Hematopoietic multipotent progenitor cell (in vitro differentiated cells): Measurements from ENCODE around the gene NPC1. TPM values are rescaled to one million over a fixed set of nuclear protein-coding genes. Genes with fewer than 3 reads are reported as not detected.
A peak's percentile ranks its signal among the peaks of the same experiment; 100 is the strongest.

Source experiments
- DNase-seq, 3 donors: peaks; one replicate each; pipeline ENCODE4 v3.0.0-alpha.2; 2011 to 2015; ENCODE audit warnings: low read depth in 2 of 3, low spot score in 2 of 3
- total RNA-seq: library from RNA; depleted of rRNA; stranded (reverse); fragments of >200 nt; gene quantifications from one replicate; pipeline ENCODE4 v1.2.3, GENCODE V29; 2012

The NPC1 gene
- total RNA-seq, 1 donor, result 20.5 TPM

- no peak for DNase-seq
Measured at GRCh38 chr18:23612434-23613090, 26.3 kb upstream of the NPC1 start.

GRCh38 chr18:23609390-23610023, 23.2 kb upstream of the NPC1 start:
- DNase-seq, result no peak

GRCh38 chr18:23608211-23608610, 21.9 kb upstream of the NPC1 start:
- no peak for DNase-seq

DNA sequence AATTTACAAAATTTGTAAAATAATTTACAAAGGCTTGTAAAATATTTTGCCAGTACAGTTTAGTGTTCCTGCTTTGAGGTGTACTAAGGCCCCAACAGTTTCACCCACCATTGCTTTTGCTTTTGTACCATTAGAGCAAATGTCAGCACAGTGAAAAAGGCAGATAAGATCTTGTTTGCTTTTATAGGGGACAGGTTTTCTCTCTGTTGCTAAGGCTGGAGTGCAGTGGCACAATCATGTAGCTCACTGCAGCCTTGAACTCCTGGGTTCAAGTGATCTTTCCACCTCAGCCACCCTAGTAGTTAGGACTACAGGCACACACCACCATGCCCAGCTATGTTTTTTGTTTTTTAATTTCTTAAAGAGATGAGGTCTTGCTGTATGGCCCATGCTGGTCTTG, 19.6 kb upstream of the NPC1 start:
- no peak for DNase-seq

GRCh38 chr18:23599809-23600208, 13.5 kb upstream of the NPC1 start:
- no peak for DNase-seq

DNA sequence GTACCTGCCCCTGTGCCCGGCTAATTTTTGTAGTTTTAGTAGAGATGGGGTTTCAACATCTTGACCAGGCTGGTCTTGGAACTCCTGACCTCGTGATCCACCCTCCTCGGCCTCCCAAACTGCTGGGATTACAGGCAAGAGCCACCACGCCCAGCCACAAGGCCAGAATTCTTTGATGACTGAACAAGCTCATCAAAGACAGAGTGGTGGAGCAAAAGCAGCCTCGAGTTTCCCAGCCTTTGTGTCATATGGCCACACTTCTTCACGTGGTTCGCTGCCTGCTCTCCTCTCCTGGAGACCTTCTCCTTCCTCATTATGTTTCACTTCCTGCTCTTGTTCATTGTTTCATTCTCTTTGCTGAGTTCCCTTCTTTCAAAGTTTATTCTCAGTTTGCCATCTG, 9.9 kb upstream of the NPC1 start:
- no peak for DNase-seq

DNA sequence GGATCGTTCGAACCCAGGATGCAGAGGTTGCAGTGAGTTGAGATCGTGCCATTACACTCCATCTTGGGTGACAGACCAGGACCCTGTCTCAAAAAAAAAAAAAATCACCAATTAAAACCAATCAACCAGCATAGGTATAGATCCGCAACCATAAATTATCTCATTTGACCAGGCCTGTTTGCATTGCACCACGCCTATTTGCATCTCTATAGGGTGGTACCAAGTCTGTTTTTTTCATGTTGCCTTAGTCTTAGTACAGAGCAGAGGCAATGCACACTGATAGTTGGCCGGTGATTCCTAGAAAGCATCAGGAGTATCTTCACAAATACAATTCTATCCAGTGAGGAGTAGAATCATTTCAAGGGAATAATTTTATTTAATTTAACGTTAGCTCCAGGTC, 9.3 kb upstream of the NPC1 start:
- DNase-seq, result no peak

- no peak for DNase-seq
Measured at GRCh38 chr18:23593720-23594119, 7.4 kb upstream of the NPC1 start.

DNA sequence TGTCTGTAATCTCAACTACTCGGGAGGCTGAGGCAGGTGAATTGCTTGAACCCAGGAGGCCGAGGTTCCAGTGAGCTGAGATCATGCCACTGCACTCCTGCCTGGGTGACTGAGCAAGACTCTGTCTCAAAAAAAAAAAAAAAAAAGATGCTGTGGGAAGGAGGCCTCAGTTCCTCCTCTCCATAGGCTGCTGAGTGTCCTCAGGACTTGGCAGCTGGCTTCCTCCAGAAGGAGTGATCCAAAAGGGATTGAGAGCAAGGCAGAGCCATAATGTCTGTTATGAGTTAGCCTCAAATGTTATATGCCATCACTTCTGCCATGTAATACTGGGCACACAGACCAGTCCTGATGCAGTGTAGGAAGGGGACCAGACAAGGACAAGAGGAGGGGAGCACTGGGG, 6.6 kb upstream of the NPC1 start:
- DNase-seq, result no peak

- no peak for DNase-seq
Measured at GRCh38 chr18:23591011-23591410, 4.7 kb upstream of the NPC1 start.

DNA sequence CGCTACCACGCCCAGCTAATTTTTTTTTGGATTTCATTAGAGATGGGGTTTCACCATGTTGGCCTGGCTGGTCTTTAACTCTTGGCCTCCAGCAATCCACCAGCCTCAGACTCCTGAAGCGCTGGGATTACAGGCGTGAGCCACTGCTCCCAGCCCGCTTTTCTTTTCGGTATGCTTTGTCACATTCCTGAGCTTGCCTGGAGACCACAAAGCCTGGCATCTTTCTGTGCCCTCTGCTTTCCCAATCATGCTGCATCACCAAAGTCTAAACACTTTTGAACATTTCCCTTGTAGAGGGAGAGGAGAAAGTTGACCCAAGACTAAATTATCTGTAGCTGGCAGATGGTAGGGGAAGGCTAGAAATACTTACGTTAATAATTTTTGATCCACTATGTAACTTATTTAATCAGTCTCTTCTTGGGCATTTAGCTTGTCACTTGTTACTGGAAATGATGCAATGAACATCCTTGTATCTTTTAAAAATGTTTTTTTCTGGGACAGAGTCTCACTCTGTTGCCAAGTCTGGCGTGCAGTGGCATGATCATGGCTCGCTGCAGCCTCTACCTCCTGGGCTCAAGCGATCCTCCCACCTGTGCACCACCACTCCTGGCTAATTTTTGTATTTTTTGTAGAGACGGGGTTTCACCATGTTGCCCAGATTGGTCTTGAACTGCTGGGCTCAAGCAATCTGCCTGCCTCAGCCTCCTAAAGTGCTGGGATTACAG, 2.7 kb upstream of the NPC1 start:
- no peak for DNase-seq

DNA sequence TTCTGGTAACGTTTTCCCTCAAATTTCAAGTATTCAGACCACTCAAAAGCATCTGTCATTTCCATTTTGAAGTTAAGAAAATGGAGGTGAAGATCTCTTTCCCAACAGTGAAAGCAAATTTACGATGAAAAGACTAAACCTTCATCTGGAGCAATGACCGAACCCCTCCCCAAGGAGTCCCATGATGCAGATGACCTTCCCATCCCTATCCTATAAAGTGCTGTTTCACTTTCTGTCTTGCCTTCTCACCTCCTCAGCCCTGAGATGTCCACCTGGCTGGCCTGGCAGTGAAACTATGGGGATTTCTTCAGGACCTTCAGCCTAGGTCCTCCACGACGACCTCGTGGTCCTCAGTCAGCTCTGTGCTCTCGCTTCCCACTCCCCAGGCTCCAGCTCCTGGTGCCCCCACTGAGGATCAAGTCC, 925 bp upstream of the NPC1 start:
- no peak for DNase-seq

DNA sequence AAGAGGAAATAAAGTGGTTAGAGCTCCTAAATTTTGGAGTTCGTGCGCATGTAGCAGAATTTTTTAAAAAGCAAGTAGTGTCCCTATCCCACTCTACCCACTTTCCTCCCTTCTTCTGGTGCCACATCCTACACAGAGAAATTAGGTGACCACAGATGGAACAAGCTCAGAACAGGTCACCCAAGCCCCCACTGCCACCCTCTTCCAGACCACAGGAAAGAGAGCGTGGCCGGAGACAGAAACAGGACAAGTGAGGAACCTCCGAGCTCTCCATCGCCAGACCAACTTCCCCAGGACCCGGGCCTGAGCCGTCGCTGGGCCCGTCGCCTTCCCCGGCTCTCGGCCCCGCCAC, 433 bp downstream of the NPC1 start:
- peak in 1 of 3 donors; percentile 17 for DNase-seq

GRCh38 chr18:23585007-23585871, 1.1 kb downstream of the NPC1 start:
- DNase-seq, result peak in 2 of 3 donors; percentile 28 to 53

GRCh38 chr18:23584019-23584983, 2.0 kb downstream of the NPC1 start:
- no peak for DNase-seq

GRCh38 chr18:23583071-23583865, 3.0 kb downstream of the NPC1 start:
- no peak for DNase-seq

DNA sequence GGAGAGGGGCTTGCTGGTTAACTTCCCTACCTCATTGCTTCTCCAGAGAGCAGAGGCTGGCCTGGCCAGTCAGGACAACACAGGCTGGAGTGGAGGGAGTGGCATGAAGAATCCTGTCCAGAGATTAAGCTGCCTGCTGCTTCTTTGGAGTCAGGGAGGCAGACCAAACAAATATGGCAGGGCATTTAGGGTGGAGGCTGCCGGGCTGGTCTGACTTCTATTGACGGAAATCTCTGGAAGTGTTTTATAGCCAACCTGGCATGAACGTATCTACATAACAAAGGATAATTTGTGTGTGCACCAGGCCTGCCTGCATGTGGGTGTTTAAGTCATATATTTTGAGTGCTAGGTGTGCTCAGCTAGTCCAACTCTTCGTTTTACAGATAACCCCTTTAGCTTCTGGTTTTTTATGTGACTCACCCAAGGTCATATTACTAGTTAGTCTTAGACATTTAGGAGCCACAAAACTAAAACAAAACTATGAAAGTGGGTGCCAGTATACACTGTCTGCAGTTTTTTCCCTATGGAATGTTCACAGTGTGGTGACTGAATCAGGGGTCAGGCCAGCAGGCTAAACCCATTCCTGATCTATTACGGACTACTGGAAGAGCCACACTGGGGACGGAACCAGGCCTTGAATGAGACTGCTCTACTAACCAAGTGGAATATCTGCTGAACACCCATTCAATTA, 5.5 kb downstream of the NPC1 start:
- no peak for DNase-seq

DNA sequence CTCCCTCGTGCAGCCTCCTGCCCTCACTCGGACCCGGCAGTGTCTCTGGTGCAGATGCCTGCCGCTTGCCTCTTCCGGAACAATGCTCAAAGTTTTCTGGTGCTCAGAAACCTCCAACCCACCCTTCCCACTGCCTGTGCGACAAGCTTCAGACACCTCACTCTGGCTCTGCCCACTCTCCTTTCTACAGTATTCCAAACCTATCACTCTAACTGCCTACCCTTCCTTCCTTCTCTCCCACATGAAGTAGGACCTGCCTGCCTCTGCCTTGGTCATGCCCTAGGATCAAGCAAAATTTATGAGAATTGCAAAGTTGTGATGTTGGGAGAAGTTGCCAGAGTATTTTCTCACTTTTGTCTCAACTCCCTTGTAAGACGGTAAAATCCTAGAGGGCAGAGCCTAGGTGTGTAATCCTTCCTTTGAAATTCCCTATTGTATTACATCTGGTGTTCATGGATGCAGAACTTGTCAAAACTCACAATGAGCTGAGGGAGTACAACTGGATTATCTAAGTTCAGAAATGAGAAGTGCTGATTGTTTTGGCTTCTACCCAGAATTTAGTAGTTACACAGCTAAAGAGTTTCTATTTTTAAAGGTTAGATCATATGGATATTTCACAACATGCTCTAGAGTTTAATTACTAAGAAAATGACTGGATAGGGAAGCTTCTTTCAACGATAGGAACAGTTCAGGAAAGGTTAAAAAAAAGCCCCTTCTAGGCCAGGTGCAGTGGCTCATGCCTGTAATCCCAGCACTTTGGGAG, 7.2 kb downstream of the NPC1 start:
- no peak for DNase-seq
